HG03025 (cell line): ENCODE measurements around the gene RASSF4.

Source experiments
- ATAC-seq: cut with Tn5 transposase; IDR thresholded peaks from one replicate; pipeline ENCODE4 v1.9.1; 2021; ENCODE audit warnings: mild to moderate bottlenecking, moderate library complexity; ENCODE audit not compliant: unreplicated experiment, low FRiP score

The RASSF4 gene

GRCh38 chr10:44926751-44927351 is 32.8 kb upstream of the RASSF4 start:
- no peak for ATAC-seq

- no peak for ATAC-seq
Measured at GRCh38 chr10:44927352-44927751, 32.2 kb upstream of the RASSF4 start.

- no peak for ATAC-seq
Measured at GRCh38 chr10:44928462-44928861, 31.1 kb upstream of the RASSF4 start.

DNA sequence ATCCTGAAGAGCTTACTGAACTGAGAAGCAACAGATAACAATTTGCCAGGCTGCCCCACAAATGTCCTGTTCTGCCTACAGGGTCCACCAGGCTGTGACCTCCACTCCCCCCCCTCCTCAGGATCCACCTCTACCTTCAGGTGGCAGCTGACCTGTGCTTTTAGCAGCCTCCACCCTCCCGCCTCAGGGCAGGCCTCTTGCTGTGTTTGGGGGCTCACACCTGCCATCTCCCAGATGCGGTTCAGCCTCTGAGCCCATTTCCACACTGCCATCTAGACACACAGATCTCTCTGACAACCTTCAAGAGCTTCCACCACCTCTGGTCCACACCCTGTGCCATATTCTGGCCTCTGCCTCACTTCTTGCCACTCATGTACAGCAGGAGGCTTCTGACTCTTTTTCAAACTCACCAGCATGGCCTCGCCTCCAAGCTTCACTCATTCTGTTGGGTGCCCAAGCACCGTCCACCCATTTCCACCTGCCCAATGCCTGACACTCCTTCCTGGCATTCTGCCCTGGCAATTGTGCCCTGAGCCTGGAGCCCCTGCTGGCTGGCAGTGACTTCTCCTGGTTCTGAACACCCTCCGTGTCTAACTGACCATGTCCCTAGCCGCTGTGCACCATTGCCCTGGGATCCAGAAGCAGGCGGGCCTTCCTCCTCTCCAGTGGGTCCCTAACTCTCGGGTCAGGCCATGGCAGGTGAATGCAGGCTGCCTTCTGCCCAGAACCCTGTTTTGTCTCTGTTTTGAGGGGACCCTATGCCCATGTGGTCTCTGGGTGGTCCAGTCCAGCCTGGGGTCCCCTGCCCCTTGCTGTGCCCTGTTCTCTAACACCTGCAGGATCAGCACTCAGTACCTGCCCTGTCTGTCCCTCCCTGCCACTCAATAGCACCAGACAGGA is 30.0 kb upstream of the RASSF4 start:
- no peak for ATAC-seq

GRCh38 chr10:44930904-44931620 is 28.5 kb upstream of the RASSF4 start:
- ATAC-seq = no peak

DNA sequence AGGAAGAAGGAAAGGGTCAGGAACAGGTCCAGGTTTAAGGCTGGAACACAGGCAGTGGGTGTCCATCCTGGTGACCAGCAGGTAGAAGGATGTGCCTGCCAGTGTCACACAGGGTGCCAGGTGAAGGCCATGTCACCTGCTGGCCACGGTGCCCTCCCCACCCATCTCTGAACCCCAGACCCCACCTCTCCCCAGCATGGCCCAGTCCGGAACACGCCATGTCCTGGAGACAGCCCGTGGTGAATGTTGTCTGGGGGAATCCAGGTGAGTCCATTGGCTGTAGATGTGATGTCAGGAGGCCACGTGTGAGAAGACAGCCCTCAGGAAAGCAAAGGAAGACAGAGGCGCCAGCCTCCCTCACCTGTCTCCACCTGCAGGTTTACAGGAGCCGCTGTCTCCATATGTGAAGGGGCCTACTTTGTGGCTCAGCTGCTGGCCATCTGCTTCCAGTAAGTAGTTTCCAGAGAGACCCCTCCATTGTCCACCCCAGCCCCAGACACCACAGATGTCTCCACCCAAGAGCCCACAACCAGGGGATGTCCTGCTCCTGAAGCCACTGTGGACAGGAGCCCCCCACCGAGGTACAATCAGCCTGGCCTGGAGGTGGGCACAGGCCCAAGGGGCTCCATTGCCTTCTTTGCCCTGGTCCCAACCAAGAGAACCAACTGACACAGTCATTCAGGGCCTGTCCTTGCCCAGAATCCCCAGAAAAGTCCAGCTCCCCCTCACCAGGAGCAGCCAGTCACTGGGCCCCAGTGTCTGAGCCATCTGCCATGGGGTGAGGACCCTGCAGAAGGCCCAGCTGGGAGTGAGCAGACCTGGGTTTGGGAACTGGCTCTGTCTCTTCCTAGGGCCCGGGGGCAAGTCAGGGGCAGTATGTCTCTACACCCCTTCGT is 27.7 kb upstream of the RASSF4 start:
- ATAC-seq = no peak

DNA sequence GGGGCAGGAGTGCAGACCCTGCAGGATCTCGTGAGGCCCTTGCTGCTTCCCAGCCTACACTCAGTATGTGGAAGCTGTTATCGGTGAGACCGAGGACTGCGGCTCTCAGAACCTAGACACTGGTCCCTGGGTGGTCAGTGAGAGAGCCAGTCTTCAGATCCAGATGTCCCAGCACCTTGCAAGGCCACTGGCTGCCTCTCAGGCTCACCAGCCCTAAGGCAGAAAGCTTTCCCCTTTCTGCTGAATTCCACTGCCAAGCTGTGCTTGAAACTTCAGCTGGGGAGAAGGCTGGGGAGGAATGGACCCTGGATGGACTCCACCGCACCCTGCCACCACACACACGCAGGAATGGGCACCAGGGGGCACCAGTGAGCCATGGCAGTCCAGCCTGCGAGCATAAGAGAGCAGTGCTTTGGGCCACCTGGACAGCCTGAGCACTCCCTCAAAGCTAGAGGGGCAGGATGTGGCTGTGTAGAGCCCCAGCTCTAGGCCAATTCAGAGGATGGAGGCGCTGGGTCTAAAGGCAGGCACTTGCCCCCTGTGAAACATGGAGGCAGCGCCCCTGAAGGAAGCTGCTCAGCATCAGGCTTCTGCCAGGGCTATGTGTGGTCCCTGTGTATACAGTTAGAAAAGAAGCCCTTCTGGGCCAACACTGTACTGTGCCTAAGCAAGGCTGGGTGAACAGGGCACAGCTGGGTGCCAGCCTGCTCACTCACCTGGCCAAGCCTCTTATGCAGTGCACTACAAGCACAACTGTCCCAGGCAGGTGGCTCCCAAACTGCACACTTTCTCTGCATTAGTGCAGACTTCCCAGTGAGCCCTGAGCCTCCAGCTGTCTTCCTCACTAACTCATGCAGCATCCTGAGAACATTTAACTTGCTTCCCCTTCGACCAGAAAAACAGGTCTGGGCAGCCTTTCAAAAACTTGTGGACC is 26.8 kb upstream of the RASSF4 start:
- peak; percentile 94 for ATAC-seq

DNA sequence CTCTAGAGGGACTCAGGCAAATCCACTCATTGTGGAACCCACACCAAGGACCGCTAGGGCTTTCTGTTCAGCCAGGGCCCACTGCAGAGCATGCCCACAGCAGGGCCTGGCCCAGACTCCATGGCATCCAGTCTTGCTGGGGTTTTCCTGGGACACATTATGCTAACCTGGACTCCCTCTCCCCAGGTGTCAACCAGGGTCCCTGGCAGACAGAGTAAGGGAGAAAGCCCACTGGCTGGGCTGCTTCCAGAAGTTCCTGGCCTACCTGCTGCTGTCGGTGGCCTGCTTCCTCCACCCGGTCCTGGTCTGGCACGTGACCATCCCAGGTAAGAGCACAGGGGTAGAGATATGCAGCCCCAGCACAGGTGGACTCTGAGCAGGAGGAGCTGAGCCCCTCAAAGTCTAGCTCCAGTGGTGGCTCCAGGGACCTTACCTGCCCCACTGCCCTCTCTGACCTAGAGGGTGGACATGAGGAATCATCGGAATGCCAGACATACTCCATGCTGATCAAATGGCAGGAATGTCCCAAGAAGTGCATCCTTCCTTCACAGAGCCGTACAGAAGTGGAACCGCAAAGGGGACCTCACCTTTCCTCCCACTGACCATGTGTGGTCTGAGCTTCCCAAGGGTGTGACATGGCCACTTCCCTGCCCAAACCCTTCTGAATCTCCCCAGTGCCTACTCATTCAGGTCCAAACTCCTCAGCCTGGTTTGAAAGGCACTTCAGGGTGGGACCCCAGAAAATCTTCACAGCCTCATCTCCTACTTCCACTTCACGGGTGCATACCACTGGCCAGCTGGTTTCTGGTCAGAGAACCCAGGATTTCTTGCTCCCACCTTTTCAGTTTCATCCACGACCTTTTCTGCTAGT is 25.9 kb upstream of the RASSF4 start:
- no peak for ATAC-seq

- ATAC-seq = no peak
Measured at GRCh38 chr10:44934416-44935200, 25.0 kb upstream of the RASSF4 start.

- ATAC-seq = no peak
Measured at GRCh38 chr10:44935201-44935965, 24.2 kb upstream of the RASSF4 start.

DNA sequence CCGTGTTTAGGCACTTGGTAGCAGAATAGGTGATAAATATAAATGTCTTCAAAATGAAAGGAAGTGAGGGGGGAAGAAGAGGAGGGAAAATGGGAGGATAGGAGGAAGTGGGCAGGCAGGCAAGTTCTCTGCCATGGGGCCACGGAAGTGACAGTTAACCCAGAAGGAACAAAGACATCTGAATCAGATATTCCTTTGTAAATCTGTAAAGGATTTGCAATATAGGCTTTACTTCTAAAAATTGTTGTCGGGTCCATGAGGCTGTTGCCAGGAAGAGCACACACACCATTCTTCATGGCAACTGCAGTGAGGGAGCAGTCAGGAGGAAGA is 23.7 kb upstream of the RASSF4 start:
- ATAC-seq = no peak

GRCh38 chr10:44936314-44936975 is 23.2 kb upstream of the RASSF4 start:
- ATAC-seq = no peak

DNA sequence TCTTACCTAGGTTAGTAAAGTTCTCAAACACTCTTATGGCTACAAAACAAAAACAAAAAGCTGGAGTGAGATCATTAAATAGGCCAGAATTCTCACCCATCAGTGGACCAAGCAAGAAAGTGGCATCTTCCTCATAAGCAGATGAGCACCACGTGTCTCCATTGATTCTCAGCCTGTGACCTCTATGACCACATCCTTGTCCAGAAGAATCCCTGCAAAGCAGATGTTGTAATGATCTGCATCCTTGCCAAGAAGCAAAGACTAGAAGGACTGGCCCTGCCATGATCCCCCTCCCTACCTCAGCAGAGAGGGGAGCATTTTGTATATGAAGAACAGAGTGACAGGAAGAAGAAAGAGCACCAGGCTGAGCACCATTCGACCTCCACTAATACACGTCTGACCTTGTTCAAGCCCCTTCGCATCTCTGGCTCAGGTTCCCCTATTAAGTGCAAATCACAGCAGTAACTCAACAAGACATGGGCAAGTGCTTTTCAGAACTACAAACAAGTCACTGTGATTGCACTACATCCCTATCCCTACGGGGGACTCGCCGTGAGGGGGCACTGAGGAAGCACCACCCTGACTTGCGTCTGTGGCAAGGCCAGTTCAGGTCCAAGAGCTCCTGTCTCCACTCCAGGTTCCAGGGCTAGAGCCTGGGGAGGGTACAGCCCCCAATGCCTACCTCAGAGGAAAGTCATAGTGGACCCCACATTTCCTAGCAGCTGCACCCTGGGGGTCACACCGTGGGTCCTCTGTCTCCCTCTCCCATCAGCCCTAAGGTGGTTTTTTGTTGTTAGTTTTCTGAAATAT is 22.2 kb upstream of the RASSF4 start:
- no peak for ATAC-seq

DNA sequence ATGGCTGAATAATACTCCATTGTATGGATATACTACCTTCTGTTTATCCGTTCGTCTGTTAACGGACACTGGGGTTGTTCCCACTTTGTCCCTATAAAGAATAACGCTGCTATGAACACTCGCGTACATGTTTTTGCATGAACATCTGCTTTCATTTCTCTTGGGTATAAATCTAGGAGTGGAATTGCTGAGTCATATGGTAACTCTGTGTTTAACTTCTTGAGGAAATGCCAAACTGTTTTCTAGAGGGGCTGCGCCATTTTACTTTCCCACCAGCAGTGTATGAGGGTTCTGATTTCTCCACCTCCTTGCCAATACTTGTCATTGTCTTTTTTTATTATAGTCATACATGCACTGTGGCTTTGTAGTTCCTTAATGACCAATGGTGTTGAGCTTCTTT is 20.6 kb upstream of the RASSF4 start:
- ATAC-seq = no peak

- ATAC-seq = no peak
Measured at GRCh38 chr10:44939691-44940401, 19.8 kb upstream of the RASSF4 start.
